Activated CD8-positive, alpha-beta memory T cell treated with anti-CD3 and anti-CD28 coated beads for 36 hours (primary cell): ENCODE measurements around the gene LRFN2. TPM values are rescaled to one million over a fixed set of nuclear protein-coding genes. Genes with fewer than 3 reads are reported as not detected.

Experiments used
- CTCF ChIA-PET: fragments of 350-600 bp; sonication (Branson Sonifier 250); formaldehyde crosslinking; loops from one replicate; lab custom pipeline; 2021; ENCODE audit warnings: antibody characterized with exemption; lab: Charles Lee
- POLR2A ChIA-PET: fragments of 350-600 bp; sonication (Branson Sonifier 250); formaldehyde crosslinking; loops from one replicate; lab custom pipeline; 2021; ENCODE audit warnings: antibody characterized with exemption; lab: Charles Lee
- total RNA-seq, 2 experiments: library from RNA; stranded (reverse); gene quantifications; one replicate each; pipeline ENCODE4 v1.2.3, GENCODE V29; 2021

Gene LRFN2
- total RNA-seq, 2 experiments from 2014 or later = not detected

DNA sequence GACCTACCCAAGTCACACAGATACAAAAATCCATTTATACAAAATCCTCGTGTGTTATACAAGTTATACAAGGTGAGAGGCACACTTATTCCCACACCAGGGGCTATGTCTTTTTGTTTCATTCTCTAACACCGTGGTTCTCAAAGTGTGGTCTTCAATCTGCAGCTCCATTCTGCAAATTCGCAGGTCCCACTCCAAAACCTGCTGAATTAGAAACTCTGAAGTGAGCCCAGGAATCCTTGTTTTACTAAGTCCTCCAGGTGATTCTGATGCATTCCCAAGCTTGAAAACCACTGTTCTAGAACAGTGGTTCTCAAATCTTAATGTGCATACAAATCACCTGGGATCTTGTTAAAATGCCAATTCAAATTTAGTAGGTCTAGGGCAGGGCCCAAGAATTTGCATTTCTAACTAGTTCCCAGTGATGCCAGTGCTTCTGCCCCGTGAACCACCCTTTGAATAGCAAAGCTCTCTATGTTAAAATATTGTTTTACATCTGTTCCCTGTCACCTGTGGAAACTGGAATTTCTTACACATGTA is 35.1 kb downstream of the LRFN2 start:
- ChIA-PET POLR2A (no interaction called here), CTCF (no interaction called here)

DNA sequence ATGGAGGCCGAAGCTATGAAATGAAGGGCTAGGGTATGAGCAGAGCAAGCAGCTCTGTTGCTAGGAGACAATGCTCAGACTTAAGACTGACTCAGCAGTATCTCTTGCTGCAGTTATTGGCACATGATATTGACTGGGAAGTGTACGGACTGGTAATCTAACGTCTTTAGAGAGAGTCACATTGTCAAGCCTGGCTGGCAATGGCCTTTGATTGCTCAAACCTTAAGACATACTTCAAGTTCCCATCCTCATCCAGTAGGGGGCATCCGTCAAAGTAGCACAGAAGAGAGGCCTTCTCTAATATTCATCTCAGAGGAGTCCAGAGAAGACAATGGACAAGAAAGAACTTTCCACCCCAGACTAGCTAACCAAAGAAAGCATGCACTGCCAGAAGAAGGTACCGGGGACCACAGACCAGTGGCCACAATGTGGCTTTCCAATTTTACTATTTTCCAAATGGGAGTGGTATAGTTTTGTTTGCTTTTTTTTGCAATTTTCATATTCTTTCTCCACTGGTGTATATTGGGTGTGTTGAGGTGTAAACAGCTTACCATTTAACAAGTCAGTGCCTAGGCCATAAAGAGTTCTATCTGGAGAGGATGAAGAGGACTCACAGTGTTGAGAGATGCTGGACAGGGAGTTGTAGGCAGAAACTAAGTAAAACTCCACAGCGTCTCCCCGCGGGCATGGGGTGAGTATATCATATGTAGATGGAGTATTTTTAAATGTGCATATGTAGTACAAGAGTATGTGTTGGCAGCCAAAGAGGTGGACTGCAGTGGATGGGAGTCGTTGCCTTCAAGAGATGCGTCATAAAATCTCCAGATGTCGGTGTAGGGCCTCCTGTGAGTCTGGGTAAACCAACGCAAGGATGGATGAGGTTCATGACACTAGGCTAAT is 36.7 kb downstream of the LRFN2 start:
- POLR2A ChIA-PET = no interaction called here
- CTCF ChIA-PET = no interaction called here

DNA sequence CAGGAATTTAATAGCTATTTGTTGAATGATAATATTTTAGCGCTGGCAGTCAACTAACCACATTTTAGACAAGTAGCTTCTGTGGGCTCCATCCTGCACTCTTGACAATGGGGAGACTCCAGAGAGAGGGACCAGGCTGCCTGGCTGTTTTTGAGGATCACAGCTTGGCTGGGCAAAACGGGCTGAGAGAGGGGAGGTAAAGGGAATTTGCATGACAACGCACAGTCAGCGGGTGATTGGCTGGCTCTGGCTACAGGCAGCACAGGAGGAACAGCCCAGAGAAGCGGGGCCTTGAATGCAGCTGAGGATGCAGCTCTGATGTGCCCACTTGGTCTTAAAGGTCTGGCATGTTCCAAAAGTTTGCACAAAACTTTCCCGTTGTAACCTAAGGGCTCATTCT is 41.2 kb downstream of the LRFN2 start:
- ChIA-PET CTCF (no interaction called here), POLR2A (no interaction called here)

DNA sequence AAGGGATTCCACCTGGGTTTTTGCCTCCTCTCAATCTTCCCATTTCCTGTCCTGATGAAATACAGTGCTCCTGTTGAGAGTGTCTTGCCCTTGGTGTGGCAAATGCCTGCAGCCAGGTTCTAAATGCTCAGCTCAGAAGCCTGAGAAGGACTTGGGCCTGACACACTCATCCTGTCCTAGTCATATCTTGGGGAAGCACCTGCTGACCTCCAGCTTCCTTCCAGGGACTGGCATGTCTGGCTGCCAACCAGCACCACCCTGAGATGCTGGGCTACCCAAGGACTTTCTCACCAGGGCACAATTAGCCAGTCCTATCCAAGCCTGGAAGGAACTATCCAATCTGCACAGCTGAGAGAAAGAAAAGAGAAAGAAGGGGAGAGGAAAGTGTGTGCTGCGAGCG is 43.4 kb downstream of the LRFN2 start:
- POLR2A ChIA-PET = no interaction called here
- CTCF ChIA-PET = no interaction called here

DNA sequence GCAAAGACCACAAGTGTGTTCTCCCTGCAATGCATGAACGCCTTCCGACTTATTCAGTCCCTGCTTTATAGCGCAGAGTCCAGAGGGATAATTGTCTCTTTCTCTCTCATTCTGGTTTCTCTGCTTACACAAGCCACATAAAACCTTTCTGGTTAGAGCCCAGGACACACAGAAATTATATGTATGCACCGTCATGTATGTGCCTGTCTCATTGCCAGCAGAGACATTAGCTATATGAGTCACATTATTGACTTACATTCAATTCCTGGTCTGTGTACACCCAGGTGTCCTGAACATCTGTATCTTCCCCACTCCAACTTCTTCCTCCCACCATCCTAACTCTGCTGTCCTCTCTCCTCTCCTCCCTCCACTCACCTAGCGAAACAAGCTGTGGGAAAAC is 44.0 kb downstream of the LRFN2 start:
- ChIA-PET POLR2A (no interaction called here), CTCF (no interaction called here)

DNA sequence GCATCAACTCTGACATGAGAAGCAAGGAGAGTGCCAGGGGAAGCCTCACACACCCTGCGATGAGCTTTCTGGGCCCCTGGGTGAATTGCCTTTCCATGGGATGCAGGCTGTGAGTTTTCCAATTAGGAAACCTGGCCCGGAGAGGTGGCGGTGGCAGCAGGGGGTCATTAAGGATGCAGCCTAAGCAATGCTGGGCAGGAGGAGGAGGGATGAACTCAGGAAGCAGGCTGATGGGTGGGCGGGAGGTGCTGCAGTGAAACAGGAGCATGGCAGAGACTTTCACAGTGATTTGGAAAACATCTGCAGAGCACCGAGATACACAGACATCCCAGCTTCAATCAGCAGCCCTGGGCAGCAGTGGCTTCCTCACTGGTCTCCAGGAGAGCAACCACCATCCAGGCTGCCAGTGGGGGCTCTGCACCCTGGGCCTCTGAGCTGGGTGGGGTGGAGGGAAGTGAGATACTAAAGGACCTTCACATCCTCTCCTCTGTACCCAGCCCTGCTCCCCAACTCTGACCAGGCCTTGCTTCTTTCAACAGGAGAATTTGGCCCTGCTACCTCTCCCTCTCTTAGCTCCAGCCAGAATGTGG is 44.9 kb downstream of the LRFN2 start:
- CTCF ChIA-PET = no interaction called here
- POLR2A ChIA-PET = no interaction called here

DNA sequence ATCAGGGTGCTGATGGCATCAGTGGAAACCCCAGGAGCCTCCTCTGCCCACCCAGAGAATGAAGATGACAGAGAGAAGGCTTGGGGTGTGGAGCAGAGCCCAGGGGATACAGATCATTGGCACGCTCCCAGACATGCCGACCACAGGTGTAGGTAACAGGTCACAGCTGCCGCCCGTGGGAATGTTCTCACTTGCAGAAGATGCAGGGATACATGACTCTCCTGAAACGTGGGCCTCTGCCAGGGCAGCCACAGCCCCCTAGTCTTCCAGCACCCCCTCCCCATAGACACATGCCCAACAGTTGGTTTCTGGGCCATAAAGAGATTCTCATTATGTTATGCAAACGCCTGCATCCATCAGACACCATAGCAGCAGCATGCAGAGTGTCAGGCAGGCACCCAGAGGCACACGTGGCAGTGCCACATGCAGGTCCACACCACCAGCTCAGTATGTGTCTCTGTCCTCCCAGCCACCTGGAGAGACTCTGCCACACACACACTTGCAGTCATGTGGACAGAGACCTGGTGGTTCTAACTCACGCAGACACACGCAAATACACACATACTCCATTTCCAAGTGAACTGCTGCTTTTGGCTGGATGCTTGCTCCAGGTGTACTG is 45.5 kb downstream of the LRFN2 start:
- POLR2A ChIA-PET = no interaction called here
- CTCF ChIA-PET = no interaction called here

DNA sequence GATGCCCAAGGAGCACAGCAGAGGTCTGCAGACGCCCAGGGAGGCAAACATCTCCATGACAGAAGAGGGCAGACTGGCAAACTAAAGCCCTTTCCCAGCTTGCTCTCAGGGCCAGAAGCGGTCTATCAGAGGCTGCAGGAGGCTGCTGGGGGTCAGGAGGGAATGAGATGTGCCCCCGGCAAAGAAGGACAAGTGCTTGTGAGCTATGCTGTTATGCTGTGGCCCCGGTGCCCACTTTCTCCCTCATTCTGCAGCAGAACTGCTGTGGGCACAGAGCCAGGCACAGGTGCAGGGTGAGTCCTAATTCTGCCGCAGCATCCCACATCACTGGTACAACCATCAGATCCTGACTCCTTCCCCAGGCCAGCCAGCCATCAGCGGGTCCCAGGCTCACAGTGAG is 46.4 kb downstream of the LRFN2 start:
- ChIA-PET CTCF (no interaction called here), POLR2A (no interaction called here)

DNA sequence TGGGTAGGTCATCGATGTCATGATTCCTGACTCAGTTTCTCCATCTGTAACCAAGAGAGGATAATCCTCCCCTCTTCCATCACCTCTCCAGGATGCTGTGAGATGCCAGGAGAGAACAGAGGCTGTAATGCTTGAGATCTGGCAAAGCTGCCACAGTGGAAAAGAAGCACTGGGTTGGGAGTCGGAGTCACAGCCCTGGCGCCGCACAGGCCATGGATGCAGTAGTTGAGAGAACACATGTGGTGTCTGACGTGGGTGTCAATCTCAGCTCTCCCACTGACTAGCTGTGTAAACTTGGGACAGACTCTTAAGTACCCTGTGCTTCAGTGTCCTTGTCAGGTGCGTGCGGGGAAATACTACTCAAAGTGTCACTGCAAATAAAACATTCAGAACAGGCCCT is 47.3 kb downstream of the LRFN2 start:
- ChIA-PET POLR2A (no interaction called here), CTCF (no interaction called here)

DNA sequence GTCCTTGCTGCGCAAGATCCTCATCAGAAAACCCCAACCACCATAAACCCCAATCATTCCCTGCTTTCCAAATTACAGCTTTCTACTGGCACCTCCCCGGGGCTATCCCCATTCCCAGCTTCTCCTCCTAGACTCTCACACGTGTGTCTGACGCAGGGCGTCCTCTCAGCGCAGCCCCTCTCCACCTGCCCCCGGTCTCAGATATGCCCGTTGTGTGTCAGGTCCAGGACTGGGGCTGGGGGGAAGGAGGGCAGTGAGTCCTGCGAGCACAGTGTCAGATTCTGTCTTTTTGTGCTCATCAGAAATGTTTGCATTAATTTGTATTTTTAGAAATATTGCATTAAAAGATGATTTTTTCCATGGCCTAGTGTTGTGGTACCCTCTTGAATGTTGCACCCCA is 48.6 kb downstream of the LRFN2 start:
- POLR2A ChIA-PET = no interaction called here
- CTCF ChIA-PET = no interaction called here

DNA sequence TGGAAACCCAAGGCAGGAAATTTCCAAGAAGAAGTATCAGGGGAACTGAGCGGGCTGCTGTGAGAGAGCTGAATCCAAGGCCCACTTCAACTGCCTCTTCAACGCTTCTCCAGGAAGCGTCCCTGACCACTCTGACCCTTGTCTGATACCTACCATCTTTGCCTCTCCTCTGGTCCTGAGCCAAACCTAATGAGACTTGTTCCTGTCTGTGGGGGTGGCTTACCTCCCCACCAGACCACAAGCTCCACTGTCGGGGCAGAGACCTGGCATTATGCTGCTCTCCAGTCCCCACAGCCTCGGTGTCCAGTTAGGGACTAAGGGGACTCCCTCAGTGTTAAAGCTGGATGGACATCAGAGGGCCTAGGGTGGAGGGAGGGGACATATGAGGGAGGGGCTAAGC is 49.7 kb downstream of the LRFN2 start:
- ChIA-PET CTCF (no interaction called here), POLR2A (no interaction called here)

DNA sequence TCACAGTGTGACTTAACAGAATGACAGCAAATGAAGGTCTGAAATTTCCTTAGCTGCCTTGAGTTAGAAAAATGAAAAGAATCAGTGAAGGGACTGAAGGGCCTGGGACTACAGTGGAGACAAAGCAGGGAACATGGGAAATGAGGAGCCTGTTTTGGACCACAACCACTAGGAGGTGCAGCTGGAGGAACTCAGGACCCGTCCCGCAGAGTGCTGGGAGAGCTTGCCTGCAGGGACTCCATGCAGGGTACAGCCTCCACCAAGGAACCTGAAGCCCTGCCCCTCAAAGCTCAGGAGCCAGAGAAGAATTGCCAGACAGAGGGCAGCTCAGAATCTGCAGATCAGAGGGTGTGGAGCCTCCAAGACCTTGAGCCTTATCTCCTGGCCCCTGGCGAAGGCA is 50.7 kb downstream of the LRFN2 start:
- ChIA-PET POLR2A (no interaction called here), CTCF (no interaction called here)

DNA sequence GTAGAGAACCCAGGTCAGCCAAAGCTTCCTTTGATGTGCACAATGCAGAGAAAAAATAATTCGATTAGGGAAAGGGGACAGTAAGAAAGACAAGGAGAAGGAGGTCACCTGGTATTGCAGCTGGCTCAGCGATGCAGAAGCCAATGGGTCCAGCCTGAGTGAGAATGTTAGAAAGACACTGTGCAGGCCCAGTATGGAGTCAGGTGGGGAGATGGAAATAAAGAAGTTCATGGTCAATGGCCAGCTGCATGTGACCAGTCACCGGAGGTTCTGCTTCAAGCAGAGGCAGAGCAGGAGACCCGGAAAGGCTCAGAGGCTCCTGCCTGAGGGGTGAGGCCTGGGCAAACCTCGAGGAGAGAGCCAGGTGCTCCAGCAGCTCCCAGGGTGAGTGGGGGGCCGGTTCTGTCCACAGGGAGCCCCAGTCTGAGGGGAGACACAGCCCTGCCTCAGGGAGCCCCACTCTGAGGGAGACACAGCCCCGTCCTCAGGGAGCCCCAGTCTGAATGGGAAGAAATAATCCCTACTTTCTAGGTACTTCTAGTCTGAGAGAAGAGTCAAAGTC is 51.3 kb downstream of the LRFN2 start:
- ChIA-PET POLR2A (no interaction called here), CTCF (no interaction called here)

DNA sequence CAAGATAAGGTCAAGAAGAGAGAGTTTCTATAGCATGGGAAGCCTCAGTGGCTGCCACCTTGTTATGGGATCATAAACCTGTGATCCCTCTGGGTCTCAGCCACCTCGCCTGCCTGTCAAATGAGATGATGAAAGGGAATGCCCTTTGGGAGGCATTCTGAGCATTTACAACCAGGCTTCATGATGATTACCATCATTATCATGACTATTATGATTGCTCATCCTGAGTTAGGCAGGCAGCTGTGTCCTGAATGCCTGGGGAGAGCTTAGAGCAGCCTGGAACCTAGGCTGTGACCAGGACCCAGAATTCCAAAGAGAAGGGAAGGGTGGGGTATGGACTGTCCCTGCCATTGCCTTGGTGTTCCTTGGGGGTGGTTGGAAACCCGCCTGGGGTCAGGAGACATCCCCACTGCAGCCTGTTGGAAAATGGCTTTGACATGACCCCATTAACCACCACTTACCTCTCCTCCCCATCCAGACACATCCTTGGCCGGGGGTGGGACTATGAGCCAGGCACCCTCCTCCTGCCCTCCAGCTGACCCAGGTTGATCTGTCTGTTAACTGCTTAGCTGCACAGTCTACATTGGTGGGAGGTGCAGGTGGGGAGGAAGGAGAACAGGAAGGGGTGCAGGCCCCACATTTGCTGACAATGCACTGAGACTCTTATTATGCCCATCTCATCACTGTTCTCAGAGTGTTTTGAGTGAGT is 51.9 kb downstream of the LRFN2 start:
- POLR2A ChIA-PET = no interaction called here
- CTCF ChIA-PET = no interaction called here

DNA sequence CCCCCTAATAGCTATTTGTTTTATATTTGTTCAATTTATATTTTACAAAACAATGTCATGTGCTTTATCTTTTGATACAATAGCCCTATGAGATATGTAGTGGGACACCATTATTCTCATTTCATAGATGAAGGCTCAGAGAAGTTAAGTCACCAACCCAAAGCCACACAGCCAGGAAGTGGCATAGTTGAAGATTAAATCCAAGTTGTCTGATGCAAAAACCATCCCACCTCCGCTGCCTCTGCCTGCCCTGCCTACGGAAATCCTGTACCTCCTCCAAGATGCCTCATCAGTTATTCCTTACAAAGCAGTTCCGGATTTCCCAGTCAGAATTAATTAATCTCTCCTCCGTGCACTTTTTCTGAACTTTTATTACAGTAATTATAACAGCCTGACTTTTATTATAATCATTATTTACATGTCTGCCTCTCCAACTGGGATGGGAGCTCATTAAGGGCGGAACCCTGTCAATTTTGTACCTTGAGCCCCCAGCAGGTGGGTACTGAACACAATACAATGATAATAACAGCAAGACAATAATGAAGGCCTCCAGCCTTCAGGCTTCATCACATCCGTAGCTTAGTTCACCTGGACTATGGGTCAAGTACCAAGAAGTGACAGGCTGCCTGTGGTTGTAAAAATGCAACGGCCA is 54.7 kb downstream of the LRFN2 start:
- ChIA-PET POLR2A (no interaction called here), CTCF (no interaction called here)

DNA sequence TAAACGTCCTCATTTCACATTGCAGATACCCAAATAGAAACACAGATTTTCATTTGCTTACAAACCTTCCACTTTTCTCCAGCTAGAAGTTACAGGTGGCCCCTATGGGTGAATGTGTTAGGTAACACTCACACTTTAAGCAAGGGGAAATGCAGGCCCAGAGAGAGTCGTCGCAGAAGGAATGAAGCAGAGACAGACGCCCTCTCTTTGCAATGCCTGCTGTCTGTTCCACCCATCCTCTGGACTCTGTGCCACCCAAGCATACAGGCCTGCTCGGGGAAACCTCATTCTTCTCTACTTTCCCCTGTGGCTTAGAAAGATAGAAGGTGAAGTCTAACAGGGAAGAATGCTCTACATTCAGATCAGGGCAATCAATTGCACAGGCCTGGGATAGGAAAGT is 57.2 kb downstream of the LRFN2 start:
- POLR2A ChIA-PET = no interaction called here
- CTCF ChIA-PET = no interaction called here

DNA sequence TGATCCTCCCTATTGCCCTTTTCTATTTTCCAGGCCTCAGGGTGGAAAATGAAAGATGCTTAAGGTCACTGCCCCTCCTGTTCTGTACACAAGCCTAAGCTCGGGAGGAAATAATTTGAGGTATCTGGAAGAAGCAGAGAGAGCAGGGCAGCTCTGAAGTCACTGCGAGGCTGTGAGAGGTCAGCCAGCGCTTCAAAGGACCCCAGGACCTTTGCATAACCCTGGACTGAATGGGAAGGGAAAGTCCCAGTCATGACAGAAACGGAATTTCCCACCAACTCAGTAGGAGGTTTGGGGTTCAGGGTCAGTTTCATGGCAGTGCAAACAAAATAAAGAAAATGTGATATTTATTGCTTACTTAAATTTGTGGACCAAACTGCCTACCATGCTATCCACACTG is 58.1 kb downstream of the LRFN2 start:
- ChIA-PET CTCF (no interaction called here), POLR2A (no interaction called here)

DNA sequence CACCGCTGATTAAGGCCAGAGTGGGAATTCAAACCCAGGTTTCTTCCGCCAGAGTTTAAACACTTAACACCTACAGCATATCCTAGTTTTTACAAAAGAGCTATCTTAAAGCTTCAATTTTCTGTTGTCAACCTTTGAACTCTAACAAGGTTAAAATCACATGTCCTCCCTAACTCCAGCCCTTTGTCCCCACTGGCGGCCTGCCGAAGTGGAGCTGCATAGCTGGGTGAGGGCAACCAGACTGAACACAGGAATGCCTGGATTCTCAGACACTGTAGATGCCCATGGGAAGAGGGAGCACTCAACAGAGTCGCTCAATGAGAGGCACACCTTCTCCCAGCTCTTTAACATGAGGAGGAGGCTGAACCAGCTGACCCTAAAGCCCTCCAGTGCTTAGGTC is 59.1 kb downstream of the LRFN2 start:
- POLR2A ChIA-PET = no interaction called here
- CTCF ChIA-PET = interaction anchor here (0.6 kb wide), 1 partner anchor 533 kb away, joined by 3 read pairs; no protein-coding TSS in a partner anchor

DNA sequence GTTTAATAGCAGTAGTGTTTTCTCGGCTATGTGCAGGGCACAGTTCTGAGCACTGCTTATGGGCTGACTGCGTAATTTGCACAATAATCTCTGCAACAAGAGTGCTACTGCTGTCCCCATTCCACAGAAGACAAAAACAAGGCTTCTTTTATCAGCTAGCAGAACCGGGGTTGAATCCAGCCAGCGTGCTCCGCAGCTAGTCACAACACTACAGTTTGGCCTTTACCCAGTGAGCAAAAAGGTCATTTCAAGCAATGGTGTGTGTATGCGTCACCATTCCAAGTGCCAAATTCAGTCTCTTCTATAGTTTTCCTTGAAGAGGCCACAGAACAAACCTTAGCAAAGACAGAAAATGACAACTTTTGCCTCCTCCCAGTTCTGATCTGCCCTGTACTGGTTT is 61.1 kb downstream of the LRFN2 start:
- POLR2A ChIA-PET = no interaction called here
- CTCF ChIA-PET = no interaction called here
